GM19351 (cell line): Measurements from ENCODE around the gene SIGLEC15.
"Not testable (repeated sequence)": the region's sequence is repeated elsewhere in the genome, so short reads cannot be mapped to it uniquely, and the experiment has no call there.

ENCODE experiments used
- ATAC-seq: cut with Tn5 transposase; IDR thresholded peaks from one replicate; pipeline ENCODE4 v1.9.1; 2021; ENCODE audit warnings: mild to moderate bottlenecking, moderate library complexity; ENCODE audit not compliant: unreplicated experiment

SIGLEC15 gene

DNA sequence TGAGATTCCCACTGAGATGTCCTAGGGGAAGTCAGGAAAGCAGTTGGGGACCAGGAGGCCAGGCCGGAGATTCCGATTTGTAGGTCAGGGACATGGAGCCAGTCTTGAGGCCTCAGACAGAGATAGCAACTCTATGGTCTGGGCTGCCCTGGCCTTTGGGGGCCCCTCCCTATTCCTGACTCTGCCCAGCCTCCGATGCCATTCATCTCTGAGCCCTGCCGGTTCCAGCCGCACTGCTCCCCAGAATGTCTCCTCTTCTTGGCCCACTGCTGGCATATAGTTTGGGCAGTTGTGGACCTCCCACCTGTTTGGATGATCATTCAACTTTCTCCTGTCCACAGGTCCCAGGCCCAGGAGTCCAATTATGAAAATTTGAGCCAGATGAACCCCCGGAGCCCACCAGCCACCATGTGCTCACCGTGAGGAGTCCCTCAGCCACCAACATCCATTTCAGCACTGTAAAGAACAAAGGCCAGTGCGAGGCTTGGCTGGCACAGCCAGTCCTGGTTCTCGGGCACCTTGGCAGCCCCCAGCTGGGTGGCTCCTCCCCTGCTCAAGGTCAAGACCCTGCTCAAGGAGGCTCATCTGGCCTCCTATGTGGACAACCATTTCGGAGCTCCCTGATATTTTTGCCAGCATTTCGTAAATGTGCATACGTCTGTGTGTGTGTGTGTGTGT, 16.4 kb downstream of the SIGLEC15 start:
- ATAC-seq = no peak

DNA sequence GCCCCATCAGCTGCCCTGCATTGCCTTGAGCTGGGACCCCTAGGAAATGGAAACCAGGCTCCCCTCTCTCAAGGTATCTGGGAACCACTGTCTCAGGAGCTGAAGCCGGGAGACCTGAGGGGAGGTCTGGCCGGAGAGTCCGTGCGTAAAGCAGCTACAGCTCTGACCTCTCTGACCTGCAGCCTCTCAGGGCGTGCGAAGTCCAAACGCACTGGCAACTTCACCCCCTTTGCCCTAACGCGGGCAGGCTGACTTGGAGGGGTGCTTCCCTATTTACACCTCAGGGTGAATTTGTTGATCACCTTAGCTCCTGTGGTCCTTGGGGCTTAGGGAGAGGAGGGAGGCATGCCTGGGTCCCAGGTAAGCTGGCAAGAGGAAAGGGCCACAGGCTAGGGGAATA, 17.5 kb downstream of the SIGLEC15 start:
- no peak for ATAC-seq

DNA sequence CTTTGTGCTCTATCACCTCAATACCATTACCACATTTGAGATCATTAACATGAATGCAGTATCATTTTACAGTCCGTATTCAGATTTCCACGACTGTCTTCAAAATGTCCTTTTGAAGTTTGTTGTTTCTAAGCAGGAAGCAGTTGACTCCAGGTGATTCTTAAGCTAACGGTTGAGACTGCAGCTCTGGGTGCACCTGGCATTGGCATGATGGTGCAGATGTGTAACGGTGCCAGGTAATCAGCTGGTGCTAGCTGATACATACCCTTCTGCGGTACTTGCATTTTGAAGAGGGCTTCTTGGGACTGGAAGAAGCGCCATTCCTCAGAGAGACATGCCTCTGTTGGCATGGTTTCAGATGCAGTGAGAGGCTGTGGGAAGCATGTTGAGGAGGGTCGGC, 19.5 kb downstream of the SIGLEC15 start:
- ATAC-seq = no peak

DNA sequence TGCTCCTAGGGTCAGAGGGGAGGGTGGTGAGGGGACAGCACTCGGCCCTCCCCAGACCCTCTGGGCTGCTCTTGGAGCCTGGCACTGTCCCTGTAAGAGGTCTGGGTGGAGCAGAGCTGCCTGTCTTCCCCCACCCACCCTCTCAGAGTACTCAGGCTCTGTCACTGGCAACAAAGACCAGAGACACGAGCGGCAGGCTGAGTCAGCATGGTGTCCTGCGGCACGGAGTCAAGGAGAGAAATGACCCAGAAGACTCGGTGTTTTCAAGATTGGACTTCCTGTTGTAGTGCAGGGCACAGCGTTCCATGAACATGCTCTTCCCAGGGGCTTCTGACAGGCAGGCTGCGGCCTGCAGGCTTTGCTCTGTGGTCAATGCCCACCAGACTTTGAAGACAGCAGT, 19.9 kb downstream of the SIGLEC15 start:
- ATAC-seq = no peak

DNA sequence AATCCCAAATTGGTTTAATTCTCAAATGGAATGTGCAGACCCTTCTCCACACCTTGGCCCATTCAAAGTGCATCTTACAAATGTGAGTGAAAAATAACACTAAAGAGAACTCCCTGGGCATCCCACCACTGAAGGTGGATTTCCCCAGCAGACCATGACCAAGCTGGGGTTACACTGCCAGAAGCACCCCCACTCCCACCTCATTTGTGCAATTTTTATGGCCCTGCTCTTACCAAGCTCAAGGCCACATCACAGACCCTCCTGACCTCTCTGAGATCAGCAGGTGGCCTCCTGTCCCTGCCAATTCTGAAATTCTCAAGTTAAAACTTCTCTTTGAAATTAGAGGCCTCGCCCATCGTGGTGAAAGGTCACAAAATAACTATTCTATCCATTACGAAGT, 21.6 kb downstream of the SIGLEC15 start:
- ATAC-seq = no peak

DNA sequence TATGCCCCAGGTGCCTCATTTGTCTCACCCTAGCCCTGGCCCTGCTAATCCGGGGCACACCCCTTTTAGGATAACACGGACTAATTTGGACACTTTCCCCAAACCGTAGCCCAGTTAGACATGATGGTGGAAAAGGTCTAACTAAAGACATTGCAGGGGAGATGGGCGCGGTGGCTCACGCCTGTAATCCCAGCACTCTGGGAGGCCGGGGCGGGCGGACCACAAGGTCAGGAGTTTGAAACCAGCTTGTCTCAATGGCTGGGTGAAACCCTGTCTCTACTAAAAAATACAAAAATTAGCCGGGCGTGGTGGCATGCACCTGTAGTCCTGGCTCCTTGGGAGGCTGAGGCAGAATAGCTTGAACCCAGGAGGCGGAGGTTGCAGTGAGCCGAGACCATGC, 23.2 kb downstream of the SIGLEC15 start:
- not testable (repeated sequence) for ATAC-seq

DNA sequence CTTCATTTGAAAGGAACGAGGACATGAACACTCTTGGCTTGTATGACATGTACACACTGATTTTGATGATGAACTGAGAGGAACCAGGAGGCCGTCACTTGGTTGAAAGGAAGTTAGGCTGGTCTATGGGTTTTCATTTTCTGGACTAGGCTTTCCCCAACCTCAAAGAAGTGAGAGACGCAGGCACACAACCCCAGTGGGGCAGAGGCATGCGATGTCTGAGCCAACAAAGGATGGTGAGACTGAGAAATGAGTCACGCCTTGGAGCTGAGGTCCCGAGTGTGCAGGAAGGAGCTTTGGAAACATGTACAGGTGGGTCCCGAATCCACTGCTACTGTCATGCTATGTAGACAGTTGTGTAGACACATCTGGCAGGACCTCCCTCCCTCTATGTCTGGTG, 24.1 kb downstream of the SIGLEC15 start:
- ATAC-seq = no peak

DNA sequence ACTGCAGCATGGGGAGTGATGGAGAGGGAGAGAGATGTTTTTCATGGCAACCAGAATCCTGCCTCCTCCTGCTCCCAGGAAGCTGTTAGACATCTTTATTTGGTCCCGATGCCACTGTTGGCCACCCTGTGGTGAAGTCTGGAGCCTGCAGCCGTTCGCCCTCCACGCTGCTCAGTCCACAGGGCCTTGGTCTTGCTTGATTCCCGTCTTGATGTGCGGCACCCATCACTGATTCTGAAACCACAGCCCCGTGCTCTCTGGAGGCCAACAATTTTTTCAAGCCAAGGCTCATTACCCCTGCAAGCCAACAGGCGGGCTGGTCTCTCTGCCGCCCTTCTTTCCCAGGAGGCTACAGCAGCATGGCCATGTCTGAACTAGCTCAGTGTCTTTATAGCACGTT, 24.5 kb downstream of the SIGLEC15 start:
- ATAC-seq = peak; percentile 69

DNA sequence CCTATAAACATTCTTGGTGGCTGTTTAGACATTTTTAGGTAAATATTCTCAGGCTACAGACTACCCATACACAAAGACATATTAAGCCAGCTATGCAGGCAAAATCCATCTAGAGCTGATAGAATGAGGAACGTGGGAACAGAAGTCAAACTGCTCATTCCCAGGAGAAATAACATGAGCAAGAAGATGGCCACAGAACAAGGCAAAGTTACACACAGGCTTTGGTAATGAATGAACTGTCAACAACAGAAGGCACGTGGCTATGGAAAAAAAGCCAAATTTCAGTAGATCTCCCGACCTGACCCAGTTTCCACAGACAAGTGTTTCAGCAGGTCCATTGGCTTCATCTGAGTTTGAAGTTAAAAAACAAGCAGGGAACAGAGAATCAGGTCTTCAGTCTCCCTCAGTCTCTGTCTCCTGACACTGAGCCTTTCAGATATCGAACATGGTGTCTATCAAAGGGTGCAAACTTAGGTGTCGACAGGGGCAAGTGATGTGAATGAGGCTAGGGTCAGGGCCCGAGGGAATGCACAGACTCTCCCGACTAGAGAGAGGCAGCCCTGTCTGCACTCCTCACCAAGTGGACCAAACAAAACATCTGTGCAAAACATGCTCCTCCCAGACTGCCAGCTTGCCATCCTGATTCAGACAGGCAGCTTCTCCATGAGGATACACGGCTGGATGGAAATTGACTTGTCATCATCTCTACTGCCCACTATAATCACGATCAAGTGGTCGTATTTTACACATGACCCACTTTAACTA, 25.9 kb downstream of the SIGLEC15 start:
- no peak for ATAC-seq

DNA sequence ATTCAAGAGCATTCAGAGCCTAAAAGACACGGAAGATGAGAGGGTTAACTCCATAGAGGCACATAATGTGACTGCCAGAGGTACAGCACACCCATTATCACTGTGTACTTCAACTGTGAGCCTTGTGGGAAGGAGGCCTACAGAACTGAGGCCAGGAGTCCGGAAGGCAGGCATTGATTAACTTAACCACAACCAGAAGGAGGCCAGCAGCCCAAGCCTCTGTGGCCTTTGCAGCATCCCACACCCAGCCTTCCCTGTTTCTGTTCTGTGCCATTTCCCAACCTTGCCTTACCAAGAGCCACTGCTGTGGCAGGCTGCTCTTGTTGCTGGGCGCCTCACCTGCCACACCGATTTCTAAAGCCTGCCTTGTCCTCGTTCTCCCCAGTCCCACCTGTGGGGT, 27.2 kb downstream of the SIGLEC15 start:
- no peak for ATAC-seq

DNA sequence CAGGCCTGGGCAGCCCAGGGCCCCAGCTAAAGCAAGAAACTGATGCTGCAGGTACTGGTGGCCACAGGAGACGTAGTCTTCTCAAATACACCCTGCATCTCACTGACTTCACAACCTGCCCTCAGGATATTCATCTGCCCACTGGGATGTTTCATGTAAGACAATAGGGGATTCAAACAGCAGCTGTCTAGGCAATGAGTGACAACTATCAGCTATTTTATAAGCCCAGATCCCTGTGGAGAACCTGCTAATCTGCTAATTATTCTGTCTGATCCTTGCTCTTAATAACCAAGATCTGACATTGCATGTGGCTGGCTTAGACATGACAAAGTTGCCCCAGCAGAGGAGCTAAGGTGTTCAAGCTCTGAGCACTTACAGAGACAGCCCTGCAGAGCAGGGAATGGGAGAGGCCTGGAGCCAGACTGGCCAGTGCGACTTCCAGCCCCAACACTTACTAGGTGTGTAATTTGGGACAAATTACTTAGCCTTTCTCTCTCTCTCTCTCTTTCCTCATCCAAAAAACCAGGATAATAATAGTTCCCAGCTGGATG, 28.6 kb downstream of the SIGLEC15 start:
- ATAC-seq = no peak

DNA sequence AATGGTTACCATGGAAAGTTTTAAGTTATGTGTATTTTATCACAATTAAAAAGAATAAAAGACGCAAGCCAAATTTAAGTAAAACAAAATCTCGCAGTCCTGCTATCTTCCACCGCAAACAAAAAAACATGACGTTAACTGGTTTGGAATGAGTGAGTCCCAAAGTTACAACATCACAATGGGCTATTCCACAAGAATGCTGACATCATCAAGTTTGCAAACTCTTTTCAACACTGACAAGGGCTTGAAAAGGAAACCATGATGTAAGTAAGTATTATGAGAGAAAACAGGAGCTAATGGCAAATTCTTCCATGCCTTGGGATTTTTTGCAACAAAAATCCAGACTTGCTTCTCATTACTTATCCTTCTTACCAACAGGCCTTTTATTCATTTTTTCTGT, 31.1 kb downstream of the SIGLEC15 start:
- ATAC-seq = no peak

DNA sequence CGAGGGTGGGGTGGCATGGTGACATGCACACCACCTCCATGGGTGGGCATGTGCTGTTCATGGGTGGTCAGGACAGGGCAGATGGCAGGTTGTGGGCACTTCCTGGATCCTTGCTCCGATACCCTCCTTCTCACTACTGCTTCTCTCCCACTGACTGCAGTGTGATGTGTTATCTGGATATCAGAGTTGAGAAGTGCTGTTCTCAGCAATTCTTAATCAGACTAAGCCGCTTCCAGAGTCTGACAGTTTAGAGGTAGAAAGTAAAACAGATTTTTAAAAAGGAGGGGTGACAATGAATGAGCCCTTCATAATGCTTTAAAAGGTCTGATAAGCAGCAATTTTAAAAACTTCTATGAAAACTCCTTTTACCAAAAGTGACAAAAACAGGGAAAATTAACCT, 33.9 kb downstream of the SIGLEC15 start:
- ATAC-seq = no peak

DNA sequence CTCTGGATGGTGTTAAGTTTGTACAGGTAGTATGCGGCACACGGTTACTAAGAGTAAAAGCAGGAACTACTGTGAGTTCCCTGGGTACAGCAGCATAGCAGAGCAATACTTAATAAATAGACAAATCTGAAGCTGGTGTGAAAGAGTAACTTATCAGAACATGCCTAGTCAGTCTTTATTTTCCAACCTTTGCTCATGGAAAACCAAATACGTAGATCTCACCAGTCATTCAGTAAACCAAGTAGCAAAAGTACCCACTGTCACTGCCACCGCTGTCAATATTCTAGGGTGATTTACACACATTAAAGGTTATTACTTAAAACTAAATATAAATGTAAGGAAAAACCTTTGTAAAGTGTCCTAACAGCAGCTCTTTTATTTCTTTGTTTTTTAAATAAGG, 35.0 kb downstream of the SIGLEC15 start:
- ATAC-seq = no peak

DNA sequence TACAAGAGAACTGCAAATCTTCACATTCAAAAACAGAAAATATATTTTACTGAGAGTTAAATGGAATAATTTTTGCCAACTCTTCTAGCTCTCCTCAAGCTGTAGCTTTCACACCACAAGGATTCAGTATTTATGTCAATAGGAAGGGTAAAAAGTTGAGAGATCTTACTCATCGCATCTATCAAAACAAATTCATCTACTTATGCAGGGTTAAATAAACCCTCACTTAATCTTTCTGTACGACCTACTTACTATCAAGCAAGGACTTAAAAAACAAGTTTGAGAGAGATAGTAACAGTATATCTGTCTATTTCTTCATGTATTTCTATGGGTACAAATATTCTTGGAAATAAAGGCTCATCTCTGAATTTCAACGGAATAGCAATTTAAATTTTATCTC, 35.5 kb downstream of the SIGLEC15 start:
- ATAC-seq = no peak

DNA sequence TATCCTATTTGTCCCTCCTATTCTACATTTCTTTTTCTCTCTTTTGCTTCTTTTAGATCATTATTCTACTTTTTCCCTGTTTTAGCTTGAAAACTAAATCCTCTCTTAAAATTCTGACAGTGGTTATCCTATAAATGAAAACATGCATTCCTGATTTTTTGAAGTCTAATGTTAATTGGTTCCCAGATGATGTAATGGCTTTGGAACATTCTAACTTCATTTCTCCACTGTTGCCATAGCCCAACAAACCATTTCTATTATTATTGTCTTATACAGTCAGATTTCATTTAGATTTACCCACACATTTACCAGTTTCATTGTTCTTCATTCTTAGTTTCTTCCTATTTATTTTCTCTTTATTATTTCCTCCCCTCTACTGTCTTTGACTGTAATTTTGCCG, 36.5 kb downstream of the SIGLEC15 start:
- ATAC-seq = no peak

DNA sequence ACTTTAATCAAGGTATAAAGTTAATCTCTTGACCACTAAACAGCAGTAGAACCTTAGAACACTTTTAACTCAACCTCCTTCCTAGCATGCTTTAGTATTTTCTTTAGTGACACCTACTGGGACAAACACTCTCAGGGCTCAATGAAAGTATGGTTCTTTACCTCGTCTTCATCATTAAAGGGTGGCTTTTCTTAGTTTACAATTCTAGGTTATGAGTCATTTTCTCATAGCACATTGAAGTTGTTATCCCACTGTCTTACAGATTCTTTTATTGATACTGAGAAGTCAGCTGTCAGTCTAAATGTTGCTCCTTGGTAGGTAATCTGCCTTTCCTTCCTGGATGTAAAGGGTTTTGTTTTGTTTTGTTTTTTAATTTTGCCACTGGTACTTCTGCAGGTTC, 38.0 kb downstream of the SIGLEC15 start:
- ATAC-seq = no peak

DNA sequence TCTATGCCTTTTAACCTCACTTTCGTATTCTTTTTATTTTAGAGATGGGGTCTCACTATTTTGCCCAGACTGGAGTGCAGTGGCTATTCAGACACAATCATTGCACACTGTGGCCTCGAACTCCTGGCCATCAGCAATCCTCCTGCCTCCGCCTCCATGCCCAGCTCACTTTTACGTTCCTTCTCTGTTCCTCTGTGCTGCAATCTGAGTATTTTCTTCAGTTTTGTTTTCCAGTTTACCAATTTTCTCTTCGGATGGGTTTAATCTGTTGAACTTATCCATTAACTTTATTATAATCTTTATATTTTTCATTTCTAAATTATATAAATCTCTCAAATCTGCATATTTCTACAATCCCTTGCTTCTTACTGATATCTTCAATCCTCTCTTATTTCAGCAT, 38.6 kb downstream of the SIGLEC15 start:
- no peak for ATAC-seq

DNA sequence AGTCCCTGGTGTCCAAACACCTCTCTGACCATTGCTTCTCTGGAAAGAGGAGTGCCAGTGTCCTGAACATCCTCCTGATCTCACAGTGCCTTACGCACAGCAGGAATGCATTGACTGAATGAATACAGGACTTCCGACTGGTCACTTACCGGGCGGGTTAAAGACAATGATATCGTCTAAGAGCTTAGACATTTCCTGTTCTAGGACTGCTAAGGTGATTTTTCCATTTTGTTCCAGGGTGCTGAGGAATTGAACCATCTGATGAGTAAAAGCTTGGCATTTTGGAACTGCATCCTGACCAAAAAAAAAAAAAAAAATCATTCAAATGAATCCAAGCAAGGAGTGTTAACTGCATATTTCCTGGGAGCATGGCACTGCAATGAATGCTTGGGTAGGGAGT, 40.0 kb downstream of the SIGLEC15 start:
- ATAC-seq = no peak

DNA sequence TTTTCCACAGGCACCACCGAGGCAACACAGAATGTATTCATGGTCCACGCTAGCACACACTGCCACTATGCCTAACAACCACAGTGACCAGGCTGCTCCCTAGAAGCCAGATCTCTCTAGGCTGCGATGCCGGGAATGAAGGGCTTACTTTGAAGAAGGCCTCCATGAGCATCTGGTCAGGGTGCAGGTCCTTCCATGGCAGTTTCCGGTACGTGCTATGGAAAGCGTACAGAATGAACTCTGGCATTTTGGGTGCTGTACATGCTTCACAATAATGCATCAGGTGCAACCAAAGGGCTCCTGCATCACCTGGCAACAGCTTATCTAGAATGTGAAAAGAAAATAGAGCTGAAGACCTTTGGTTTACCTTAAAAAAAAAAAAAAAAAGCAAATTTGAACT, 44.9 kb downstream of the SIGLEC15 start:
- no peak for ATAC-seq

DNA sequence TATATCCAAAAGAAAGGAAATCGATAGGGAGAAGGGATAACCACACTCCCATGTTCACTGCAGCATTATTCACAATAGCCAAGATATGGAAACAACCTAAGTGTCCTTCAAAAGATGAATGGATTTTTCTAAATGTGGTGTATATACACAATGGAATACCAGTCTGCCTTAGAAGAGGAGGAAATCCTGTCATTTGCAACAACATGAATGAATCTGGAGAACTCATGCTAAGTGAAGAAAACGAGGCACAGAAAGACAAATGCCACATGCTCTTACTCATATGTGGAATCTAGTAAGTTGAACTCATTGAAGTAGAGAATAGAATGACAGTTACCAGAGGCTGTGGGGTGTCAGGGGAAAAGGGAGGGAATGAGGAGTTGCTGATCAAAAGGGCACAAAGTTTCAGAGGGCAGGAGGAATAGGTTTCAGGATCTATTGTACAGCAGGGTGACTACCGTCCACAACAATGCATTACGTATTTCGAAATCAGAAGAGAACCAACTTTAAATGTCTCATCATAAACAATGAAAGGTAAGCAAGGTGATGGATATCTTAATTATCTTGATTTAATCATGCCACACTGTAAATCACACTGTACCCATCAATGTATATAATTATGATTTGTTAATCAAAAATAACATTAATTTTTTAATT, 46.1 kb downstream of the SIGLEC15 start:
- ATAC-seq = no peak
